Activated CD4-positive, alpha-beta T cell treated with anti-CD3 and anti-CD28 coated beads, Interleukin-2, amount 10 ng/mL, durations not matched to agents 24 days and 14 days (primary cell): Measurements from ENCODE around the gene DYNC2LI1. TPM values are rescaled to one million over a fixed set of nuclear protein-coding genes. Genes with fewer than 3 reads are reported as not detected.

Experiments used
- DNase-seq: peaks from one replicate; pipeline ENCODE4 v3.0.0; 2022
- H3K27ac Mint-ChIP-seq: one replicate; pipeline ENCODE4 v1.8.0; 2022; ENCODE audit warnings: mild to moderate bottlenecking, mixed read lengths
- H3K27me3 Mint-ChIP-seq: one replicate; pipeline ENCODE4 v1.8.0; 2022; ENCODE audit warnings: mixed read lengths
- H3K36me3 Mint-ChIP-seq: one replicate; pipeline ENCODE4 v1.8.0; 2022; ENCODE audit warnings: low read depth, mild to moderate bottlenecking, mixed read lengths
- H3K4me1 Mint-ChIP-seq: one replicate; pipeline ENCODE4 v1.8.0; 2021; ENCODE audit warnings: mixed read lengths
- H3K4me3 Mint-ChIP-seq: one replicate; pipeline ENCODE4 v1.8.0; 2022; ENCODE audit warnings: mild to moderate bottlenecking, moderate library complexity, mixed read lengths
- H3K9me3 Mint-ChIP-seq: one replicate; pipeline ENCODE4 v1.8.0; 2021; ENCODE audit warnings: mixed read lengths
- intact Hi-C: fragments of 100-400 bp; cut with micrococcal nuclease; formaldehyde crosslinking; loops from one replicate; pipeline ENCODE4 v1.15.1; 2023
- total RNA-seq: library from RNA; stranded (reverse); gene quantifications from 2 replicates; pipeline ENCODE4 v1.2.3, GENCODE V29; 2022

Gene DYNC2LI1
- total RNA-seq, 1 donor from 2014 or later: 9.8 TPM

- intact Hi-C loops: no loop called here
- no peak overlapping the region for H3K27ac Mint-ChIP-seq
- peak; percentile 42 for DNase-seq
- no peak overlapping the region for H3K4me3 Mint-ChIP-seq
- no peaks in the 10 kb centered on the region for H3K36me3 Mint-ChIP-seq
- no peaks in the 10 kb centered on the region for H3K9me3 Mint-ChIP-seq
- H3K4me1 Mint-ChIP-seq: no peaks in the 10 kb centered on the region
- H3K27me3 Mint-ChIP-seq: peaks cover 4% of the 10 kb centered on the region
Observed at GRCh38 chr2:43837831-43838559, 64.2 kb downstream of the DYNC2LI1 start.

DNA sequence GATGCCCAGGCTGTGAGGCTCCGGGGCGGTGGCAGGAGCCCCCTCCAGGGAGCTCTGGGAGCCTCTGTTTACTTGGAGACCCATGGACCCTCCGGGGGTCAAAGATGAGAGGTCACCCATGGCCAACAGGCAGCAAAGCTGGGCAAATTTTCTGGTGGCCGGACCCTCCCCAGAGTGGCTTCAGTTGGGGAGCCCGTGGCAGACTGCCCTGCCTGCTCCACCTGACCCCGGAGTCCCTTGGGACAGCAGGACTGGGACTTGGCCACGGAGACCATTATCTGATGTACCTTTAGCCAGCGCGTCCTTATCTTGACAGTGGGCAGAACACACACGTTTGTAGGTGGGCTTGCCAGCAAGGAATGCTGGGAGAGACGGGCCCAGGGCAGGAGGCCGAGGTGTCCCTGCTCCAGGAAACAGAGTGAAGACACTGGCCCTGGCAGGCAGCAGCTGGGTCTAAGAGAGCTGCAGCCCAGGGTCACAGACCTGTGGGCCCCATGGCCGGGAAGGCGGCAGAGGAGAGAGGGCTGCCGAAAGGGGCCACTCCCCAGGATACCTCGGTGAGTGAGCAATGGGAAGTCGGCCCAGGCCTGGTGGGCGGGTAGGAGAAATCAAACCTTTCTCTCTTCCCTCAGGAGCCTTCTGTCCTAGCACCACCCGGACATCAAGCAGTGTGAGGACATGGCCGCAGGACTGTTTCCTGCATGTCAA is 64.9 kb downstream of the DYNC2LI1 start, which contains the start of the genes ABCG5 and ABCG8:
Gene ABCG5, minus strand, starts transcription at position 280 of the 708 bp plus-strand sequence. Its CDS starts 160 bp downstream, at position 120.
Gene ABCG8, plus strand, starts transcription at position 412 of the 708 bp plus-strand sequence. Its CDS starts 83 bp downstream, at position 495.
- DNase-seq: peak; percentile 47
- no peak within 1 kb of the TSS for H3K27ac Mint-ChIP-seq
- no peaks in the 10 kb centered on the region for H3K36me3 Mint-ChIP-seq
- no peak within 1 kb of the TSS for H3K4me3 Mint-ChIP-seq
- H3K9me3 Mint-ChIP-seq: no peaks in the 10 kb centered on the region
- intact Hi-C loops: no loop called here
- peaks cover 3% of the 10 kb centered on the region for H3K27me3 Mint-ChIP-seq
- no peaks in the 10 kb centered on the region for H3K4me1 Mint-ChIP-seq

DNA sequence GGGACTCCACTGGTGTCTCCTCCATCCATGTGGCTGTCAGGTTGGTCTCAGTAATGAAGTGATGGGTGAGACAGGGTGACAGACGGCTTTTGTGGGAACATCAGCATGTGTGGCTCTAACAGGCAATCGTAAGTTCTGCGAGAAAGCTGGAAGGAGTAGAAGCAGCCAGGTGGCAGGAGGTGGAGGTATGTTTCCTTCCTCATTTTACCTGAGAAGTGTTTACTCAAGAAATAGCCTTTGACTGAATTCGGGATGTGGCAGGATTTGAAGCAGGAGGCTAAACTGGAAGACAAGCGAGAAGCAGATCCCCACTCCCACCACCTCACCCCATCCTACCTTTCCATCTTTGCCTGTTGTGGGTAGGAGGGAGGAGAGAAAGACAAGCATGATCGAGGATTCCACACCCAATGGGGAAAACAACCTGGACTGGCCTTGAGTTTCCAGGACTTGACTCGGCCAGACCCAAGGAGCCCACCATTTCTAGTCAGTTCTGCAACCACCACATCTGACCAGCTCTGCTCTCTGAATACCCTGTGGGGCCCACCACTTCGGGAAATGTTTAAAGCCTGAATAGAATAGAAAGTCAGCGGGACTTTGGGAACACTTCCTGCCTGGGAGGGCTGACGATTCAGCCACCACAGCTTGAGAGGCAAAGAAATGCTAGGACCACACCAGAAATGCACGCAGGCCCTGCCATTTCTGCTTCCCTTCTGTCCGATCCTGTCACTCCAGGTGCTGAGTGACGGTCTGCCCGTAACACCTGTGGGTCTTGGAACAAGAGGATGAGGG is 66.1 kb downstream of the DYNC2LI1 start:
- Mint-ChIP-seq H3K27me3 (peaks cover 3% of the 10 kb centered on the region), H3K9me3 (no peaks in the 10 kb centered on the region), H3K27ac (no peak overlapping the region), H3K4me1 (no peaks in the 10 kb centered on the region), H3K4me3 (no peak overlapping the region), H3K36me3 (no peaks in the 10 kb centered on the region)
- peak; percentile 41 for DNase-seq
- intact Hi-C loops: no loop called here

DNA sequence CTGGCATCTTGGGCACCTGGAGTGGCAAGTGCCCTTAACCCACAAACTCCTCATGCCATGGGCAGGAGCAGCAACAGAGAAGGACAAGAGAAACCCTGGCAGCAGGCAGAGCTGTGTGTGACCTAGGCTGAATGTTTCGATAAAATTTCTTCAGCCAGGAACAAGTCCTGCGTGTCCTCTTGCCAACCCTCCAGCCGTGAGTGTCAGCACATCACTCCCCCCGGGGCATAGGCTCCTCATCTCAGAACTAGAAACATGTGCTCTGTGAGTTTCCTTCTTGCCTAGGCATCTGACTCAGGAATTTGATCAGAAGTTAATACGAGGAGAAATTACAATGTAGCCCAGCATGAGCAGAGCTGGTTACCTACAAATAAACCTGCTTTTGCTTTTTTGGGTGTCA is 67.1 kb downstream of the DYNC2LI1 start:
- Mint-ChIP-seq H3K4me3 (no peak overlapping the region), H3K9me3 (no peaks in the 10 kb centered on the region), H3K36me3 (no peaks in the 10 kb centered on the region), H3K4me1 (no peaks in the 10 kb centered on the region), H3K27me3 (peaks cover 2% of the 10 kb centered on the region), H3K27ac (no peak overlapping the region)
- intact Hi-C loops: no loop called here
- peak; percentile 44 for DNase-seq

- Mint-ChIP-seq H3K9me3 (no peaks in the 10 kb centered on the region), H3K27ac (no peak overlapping the region)
- DNase-seq: peak; percentile 34
Observed at GRCh38 chr2:43841949-43842865, 68.4 kb downstream of the DYNC2LI1 start.

GRCh38 chr2:43842866-43843226 is 69.0 kb downstream of the DYNC2LI1 start:
- intact Hi-C loops: no loop called here
- Mint-ChIP-seq H3K27ac (no peak overlapping the region), H3K36me3 (no peaks in the 10 kb centered on the region)

More at GRCh38 chr2:43841949-43842865, 68.4 kb downstream of the DYNC2LI1 start:
- Mint-ChIP-seq H3K36me3 (no peaks in the 10 kb centered on the region), H3K4me1 (no peaks in the 10 kb centered on the region), H3K27me3 (peaks cover 4% of the 10 kb centered on the region), H3K4me3 (no peak overlapping the region)
- intact Hi-C loops: no loop called here

DNA sequence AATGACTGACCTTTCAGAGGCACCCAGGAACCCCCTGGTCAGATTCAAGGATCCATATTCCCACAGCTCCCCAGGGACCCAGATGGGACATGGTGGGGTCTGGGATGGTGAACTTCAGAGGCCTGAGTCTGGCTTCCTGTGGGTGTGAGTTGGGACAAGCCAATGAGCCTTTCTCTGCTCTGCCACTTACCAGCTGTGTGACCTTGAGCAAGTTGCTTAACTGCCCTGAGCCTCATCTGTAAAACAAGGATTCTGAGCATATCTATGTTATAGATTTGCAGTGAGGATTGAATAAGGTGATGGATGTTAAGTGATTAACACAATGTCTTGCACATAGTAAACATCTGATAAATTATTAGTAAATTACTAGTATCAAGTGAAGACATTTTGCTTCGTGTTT is 71.3 kb downstream of the DYNC2LI1 start:
- H3K27ac Mint-ChIP-seq: no peak overlapping the region
- H3K4me3 Mint-ChIP-seq: no peak overlapping the region
- intact Hi-C loops: no loop called here
- H3K36me3 Mint-ChIP-seq: no peaks in the 10 kb centered on the region
- no peaks in the 10 kb centered on the region for H3K4me1 Mint-ChIP-seq
- no peaks in the 10 kb centered on the region for H3K9me3 Mint-ChIP-seq
- H3K27me3 Mint-ChIP-seq: peaks cover 7% of the 10 kb centered on the region
- peak; percentile 25 for DNase-seq

More at GRCh38 chr2:43842866-43843226, 69.0 kb downstream of the DYNC2LI1 start:
- Mint-ChIP-seq H3K27me3 (peaks cover 5% of the 10 kb centered on the region), H3K4me3 (no peak overlapping the region), H3K9me3 (no peaks in the 10 kb centered on the region), H3K4me1 (no peaks in the 10 kb centered on the region)
- peak; percentile 25 for DNase-seq

GRCh38 chr2:43846140-43846793 is 72.4 kb downstream of the DYNC2LI1 start:
- Mint-ChIP-seq H3K4me1 (no peaks in the 10 kb centered on the region), H3K27ac (no peak overlapping the region), H3K9me3 (no peaks in the 10 kb centered on the region), H3K27me3 (peaks cover 5% of the 10 kb centered on the region), H3K36me3 (no peaks in the 10 kb centered on the region), H3K4me3 (no peak overlapping the region)
- peak; percentile 40 for DNase-seq
- intact Hi-C loops: no loop called here

- peaks cover 5% of the 10 kb centered on the region for H3K27me3 Mint-ChIP-seq
- no peak overlapping the region for H3K4me3 Mint-ChIP-seq
- H3K9me3 Mint-ChIP-seq: no peaks in the 10 kb centered on the region
- DNase-seq: peak; percentile 34
- H3K27ac Mint-ChIP-seq: no peak overlapping the region
- intact Hi-C loops: no loop called here
- no peaks in the 10 kb centered on the region for H3K4me1 Mint-ChIP-seq
- no peaks in the 10 kb centered on the region for H3K36me3 Mint-ChIP-seq
Observed at GRCh38 chr2:43848214-43848613, 74.4 kb downstream of the DYNC2LI1 start.

DNA sequence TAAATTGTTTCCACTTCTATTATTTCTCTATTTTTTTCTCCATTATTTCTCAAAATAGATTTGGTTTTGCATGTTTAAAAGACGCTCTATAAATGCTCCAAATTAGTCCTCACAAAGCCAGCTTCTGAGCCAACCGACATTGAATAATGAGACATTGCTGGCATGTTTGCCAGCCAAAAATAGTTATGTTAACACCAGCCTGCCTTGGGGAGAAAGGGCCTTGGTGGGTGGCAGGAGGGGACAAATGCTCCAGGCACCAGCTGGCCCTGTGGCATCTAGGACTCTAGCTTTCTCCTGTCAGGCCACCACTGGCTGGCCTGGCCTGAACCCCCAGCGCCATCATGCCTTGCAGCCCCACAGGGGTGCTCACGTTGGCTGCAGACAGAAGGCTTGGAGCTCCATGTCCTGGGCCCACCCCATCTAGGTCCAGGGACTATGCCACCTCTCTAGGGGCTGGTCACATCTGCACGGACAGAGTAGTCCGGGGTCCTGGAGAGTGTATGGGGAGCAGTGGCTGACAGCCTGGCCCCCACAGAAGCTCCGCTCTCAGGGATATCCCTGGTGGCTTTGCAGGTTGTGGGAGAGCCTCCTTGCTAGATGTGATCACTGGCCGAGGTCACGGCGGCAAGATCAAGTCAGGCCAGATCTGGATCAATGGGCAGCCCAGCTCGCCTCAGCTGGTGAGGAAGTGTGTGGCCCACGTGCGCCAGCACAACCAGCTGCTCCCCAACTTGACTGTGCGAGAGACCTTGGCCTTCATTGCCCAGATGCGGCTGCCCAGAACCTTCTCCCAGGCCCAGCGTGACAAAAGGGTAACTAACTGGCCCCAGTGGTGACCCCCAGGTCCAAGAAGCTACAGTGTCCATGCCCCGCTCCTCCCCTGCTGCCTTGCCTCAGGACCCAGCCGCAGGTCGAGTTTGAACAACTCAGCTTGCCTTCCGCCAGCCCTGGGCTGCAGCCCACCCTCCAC is 77.5 kb downstream of the DYNC2LI1 start:
- Mint-ChIP-seq H3K9me3 (no peaks in the 10 kb centered on the region), H3K36me3 (no peaks in the 10 kb centered on the region), H3K27me3 (peaks cover 7% of the 10 kb centered on the region), H3K4me1 (no peaks in the 10 kb centered on the region), H3K4me3 (no peak overlapping the region), H3K27ac (no peak overlapping the region)
- intact Hi-C loops: no loop called here
- DNase-seq: peak; percentile 34

GRCh38 chr2:43852196-43852730 is 78.4 kb downstream of the DYNC2LI1 start:
- H3K4me3 Mint-ChIP-seq: no peak overlapping the region
- H3K36me3 Mint-ChIP-seq: no peaks in the 10 kb centered on the region
- no peaks in the 10 kb centered on the region for H3K9me3 Mint-ChIP-seq
- peaks cover 13% of the 10 kb centered on the region for H3K27me3 Mint-ChIP-seq
- H3K4me1 Mint-ChIP-seq: no peaks in the 10 kb centered on the region
- intact Hi-C loops: no loop called here
- DNase-seq: peak; percentile 43
- no peak overlapping the region for H3K27ac Mint-ChIP-seq
